NCI-H2081 (cell line): Measurements from ENCODE around the gene WDR31.
"Not testable (repeated sequence)": the region's sequence is repeated elsewhere in the genome, so short reads cannot be mapped to it uniquely, and the experiment has no call there.

ENCODE experiments used
- DNase-seq, 2 experiments: peaks; one replicate each; lab custom pipeline; 2025; lab: John Stamatoyannopoulos, UW

The WDR31 gene

GRCh38 chr9:113340011-113340699 is at the start of gene WDR31:
WDR31 (minus strand) TSS chr9:113340275; CDS start chr9:113332022, 8,253 bp downstream.
- DNase-seq: peak; percentile 88 to 90

DNA sequence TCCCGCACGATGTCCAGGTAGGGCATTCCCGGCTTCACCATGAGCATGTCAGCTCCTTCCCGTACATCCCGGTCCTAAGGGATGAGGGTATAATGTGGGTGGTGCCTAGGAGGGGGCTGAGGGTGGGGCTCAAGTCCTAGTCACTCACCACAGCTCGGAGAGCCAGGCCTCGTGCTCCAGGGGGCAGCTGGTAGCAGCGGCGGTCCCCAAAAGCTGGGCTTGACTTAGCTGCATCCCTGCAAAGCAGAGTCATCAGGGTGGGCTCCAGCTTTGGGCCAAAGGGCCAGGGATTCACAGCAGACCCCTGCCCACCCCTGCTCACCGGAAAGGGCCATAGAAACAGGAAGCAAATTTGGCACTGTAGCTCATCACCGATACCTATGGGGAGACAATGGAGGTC is 49.4 kb upstream of the WDR31 start:
- DNase-seq: no peak

- no peak for DNase-seq
Measured at GRCh38 chr9:113388833-113389232, 48.8 kb upstream of the WDR31 start.

DNA sequence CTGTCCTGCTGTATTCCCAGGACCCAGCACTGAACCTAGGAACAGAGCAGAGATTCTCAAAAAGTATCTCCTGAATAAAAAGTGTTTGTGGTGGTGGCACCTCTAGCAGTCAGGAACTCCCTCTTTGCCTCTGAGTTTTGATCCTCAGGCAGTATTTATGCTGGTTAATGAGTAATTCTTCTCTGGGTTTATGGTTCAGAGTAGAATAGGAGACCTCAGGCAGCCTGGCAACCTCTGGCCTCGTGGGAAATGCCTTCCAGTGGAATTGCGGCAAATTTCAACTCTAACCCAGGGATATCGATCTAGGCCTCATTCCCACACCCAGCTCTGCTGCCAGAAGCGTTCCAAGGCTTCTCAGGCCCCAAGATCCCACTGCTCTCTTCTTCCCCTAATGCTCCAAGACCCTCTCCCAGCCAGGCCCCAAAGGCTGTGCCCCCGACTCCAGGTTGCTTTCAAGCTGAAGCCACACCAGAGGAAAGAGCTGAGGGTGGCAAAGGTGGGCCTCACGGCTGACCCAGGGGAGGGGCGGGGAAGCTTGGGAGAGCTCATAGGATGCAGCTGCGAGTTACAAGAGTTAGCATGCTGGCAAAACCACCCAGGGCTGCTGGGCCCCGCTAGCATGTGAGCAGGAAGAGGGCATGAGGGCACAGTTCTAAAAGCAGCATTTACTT is 47.6 kb upstream of the WDR31 start:
- DNase-seq: no peak

DNA sequence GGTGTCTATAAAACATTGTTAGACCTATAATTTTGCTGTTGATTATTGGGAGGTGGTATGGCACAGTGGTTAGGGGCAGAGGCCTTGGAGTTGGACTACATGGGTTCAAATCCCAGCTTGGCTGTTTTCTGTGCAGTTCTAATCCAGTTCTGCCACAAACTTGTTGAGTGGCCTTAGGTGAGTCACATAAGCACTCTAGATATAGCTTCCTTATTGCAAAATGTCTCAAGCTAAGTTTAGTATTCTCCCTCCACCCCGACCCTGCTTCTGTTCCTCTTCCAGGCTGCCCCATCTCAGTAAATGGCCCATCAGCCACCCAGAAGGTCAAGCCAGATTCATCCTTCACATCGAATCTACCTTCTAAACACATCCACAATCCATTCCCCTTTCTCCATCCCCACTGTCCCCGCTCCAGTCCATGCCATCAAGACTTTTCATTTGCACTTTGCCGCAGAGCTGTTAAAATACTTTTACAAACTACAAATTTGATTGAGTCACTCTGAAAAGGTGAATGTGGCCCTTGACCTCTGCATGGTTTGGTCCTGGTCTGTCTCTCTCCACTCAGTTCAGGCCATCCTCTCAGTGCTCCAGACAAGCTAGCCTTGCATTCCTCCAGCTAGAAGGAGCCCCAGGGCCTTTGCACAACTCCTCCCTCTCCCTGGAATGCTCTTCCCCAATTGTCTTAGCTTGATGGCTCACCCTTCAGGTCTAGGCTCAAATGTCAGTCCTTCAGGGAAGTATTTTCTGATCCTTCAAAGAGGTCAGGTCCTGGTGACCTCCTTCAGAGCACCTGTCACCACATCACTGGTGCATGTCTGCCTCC is 46.7 kb upstream of the WDR31 start:
- no peak for DNase-seq

DNA sequence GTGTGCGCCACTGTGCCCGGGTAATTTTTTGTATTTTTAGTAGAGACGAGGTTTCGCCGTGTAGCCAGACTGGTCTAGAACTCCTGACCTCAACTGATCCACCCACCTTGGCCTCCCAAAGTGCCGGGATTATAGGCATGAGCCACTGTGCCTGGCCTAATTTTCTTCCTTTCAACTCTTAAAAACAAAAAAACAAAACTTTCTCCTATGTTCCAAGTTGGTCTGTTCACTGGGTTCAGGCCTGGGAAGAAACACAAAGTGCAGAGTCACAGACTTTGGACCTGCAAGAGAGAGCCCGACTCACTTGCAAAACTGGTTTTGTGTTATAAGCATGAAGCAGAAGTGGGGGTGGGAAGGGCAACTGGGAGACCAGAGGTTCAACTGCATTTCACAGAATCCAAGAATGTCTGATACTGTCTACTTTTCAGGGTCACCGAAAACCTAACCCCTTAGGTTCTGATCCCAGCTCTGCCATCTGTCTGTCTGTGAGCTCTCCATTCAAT is 41.9 kb upstream of the WDR31 start:
- DNase-seq: no peak

- DNase-seq: not testable (repeated sequence)
Measured at GRCh38 chr9:113381441-113381840, 41.4 kb upstream of the WDR31 start.

DNA sequence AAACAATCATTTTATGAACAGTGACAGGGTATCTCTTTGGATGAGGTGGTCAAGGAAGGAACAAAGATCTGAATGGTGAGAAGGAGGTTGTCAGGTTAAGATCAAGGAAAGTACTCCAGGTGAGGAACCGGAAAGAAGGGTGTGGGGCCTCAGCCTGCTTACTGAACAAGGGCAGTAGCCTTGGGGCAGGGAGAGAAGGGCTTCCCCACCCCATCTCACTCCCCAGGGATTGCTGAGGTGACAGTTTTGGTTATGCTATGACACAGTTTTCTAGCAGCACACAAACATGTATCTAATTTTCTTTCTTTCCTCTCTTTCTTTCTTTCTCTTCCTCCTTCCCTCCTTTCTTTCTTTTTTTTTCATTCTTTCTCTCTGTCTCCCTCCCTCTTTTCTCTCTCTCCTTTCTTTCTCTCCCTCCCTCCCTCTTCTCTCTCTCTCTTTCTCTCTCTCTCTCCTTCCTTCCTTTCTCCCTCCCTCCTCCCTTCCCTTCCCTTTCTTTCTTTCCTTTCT is 40.8 kb upstream of the WDR31 start:
- no peak for DNase-seq

GRCh38 chr9:113379829-113380210 is 39.7 kb upstream of the WDR31 start:
- DNase-seq: not testable (repeated sequence)

GRCh38 chr9:113379094-113379828 is 39.2 kb upstream of the WDR31 start:
- DNase-seq: not testable (repeated sequence)

GRCh38 chr9:113376634-113377567 is 36.8 kb upstream of the WDR31 start, which contains the start of gene HDHD3:
HDHD3 (minus strand) TSS chr9:113376986; CDS start chr9:113374354, 2,632 bp downstream.
- peak; percentile 53 to 82 for DNase-seq

GRCh38 chr9:113375057-113376023 is 35.3 kb upstream of the WDR31 start:
- DNase-seq: no peak

DNA sequence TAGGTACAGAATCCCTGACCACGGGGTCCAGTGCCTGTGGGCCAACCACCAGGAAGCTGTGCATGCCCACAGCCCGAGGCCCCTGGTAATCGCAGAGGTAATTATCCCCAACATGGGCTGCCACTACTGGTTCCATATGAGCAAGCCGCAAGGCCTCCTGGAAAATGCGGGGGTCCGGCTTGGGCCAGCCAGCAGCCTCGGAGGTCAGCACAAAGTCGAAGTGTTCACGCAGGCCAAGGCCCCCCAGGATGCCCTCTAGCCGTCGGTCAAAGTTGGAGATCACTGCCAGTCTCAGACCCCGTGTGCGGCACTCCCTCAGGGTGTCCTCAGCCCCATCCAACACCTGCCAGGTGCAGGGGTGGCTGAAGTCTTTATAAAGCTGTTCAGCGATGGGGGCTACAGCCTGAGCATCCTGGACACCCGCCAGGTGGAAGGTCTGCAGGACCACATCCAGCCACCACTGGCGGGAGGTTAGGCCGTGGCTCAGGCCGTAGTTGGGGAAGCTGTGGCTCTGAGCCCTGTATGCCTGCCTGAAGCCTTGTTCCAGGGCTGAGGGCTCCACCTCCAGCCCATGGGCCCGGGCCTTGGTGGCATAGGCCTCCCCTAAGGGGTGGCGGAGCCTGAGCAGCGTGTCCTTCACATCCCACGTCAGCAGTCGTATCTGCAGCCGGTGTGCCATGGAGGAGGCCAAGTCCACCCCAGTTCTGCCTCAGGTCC is 33.8 kb upstream of the WDR31 start:
- no peak for DNase-seq

GRCh38 chr9:113373256-113373655 is 33.2 kb upstream of the WDR31 start:
- no peak for DNase-seq

- DNase-seq: no peak
Measured at GRCh38 chr9:113372059-113372458, 32.0 kb upstream of the WDR31 start.

- peak in 1 of 2 experiments; percentile 18 for DNase-seq
Measured at GRCh38 chr9:113370806-113371325, 30.8 kb upstream of the WDR31 start.

DNA sequence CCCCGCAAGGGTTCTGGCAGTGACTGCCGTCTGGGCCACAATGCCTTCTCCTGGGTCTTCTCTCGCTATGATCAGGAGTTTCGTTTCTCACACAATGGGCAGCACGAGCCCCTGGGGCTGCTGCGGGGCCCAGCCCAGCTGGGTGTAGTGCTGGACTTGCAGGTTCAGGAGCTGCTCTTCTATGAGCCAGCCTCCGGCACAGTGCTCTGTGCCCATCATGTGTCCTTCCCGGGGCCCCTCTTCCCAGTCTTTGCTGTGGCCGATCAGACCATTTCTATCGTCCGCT is 29.7 kb upstream of the WDR31 start:
- no peak for DNase-seq
